ENCODE measurements around the gene PRSS27. TPM values are rescaled to one million over a fixed set of nuclear protein-coding genes. Genes with fewer than 3 reads are reported as not detected.

Gene PRSS27
- total and polyA plus RNA-seq, 2 donors (not counting 1 experiment from before 2014, with no cell fraction given): 2.1 to 2.4 TPM

- H3K79me2 ChIP-seq (ENCODE audit: control insufficient read depth, insufficient read depth, low read length): peaks cover 33% of the 10 kb centered on the region
- H3K36me3 ChIP-seq (replicated peaks in 1 of 2; ENCODE audit: control extremely low read depth in 1 of 2, control insufficient read depth in 1 of 2, extremely low read depth in 1 of 2, insufficient read depth in 2 of 2, low read length in 1 of 2): peaks cover 0 to 77% of the 10 kb centered on the region in 2 experiments
- no peak overlapping the region for H3K4me3 ChIP-seq (ENCODE audit: control extremely low read depth in 1 of 5, extremely low read depth in 1 of 5, insufficient read depth in 1 of 5, low read depth in 2 of 5, low read length in 4 of 5)
- no peak overlapping the region for H3K4me3 Mint-ChIP-seq
- no peaks in the 10 kb centered on the region for H3K27me3 ChIP-seq (replicated peaks in 1 of 4; ENCODE audit: control extremely low read depth in 1 of 4, control insufficient read depth in 3 of 4, insufficient read depth in 4 of 4, low read length in 3 of 4)
- peaks cover 87% of the 10 kb centered on the region for H4K20me1 ChIP-seq (ENCODE audit: control insufficient read depth, insufficient read depth, low read length, poor library complexity, severe bottlenecking)
- no peak overlapping the region for H3K9ac ChIP-seq (ENCODE audit: low read length)
- no peaks in the 10 kb centered on the region for H3K4me1 Mint-ChIP-seq
- no peaks in the 10 kb centered on the region for H3K27me3 Mint-ChIP-seq
- ChIA-PET CTCF (interaction anchor here (0.6 kb wide), 1 partner anchor 347 kb away, joined by 3 read pairs; no protein-coding TSS in a partner anchor), POLR2A (no interaction called here)
- no peak overlapping the region for H3K4me2 ChIP-seq (replicated peaks; ENCODE audit: low read depth, low read length, poor library complexity, severe bottlenecking)
- intact Hi-C loops (cut with micrococcal nuclease): no loop called here
- DNase-seq (no peak), ATAC-seq (ENCODE audit: low read depth) (no peak)
- H3K27ac Mint-ChIP-seq: no peak overlapping the region
- H3K4me1 ChIP-seq (ENCODE audit: control insufficient read depth in 2 of 2, insufficient read depth in 2 of 2, low read length in 2 of 2): no peaks in the 10 kb centered on the region
- no peak overlapping the region for H2AFZ ChIP-seq (ENCODE audit: insufficient read depth, low read depth, low read length, poor library complexity, severe bottlenecking)
- no peaks in the 10 kb centered on the region for H3K9me3 Mint-ChIP-seq (ENCODE audit: insufficient read depth)
- WGBS (ENCODE audit: insufficient coverage): 86% methylated on average over 33 of the region's 33 CpGs
- H3K9me3 ChIP-seq (ENCODE audit: control extremely low read depth in 1 of 3, control insufficient read depth in 2 of 3, insufficient read depth in 1 of 3, low read length in 2 of 3): no peaks in the 10 kb centered on the region
- TF ChIP-seq EZH2 (IDR thresholded peaks at IDR 0.05; ENCODE audit: borderline replicate concordance, insufficient read depth, low read depth, low read length, poor library complexity, severe bottlenecking) (no peak), CTCF (IDR thresholded peaks at IDR 0.05) (no peak)
- no peak overlapping the region for H3K27ac ChIP-seq (ENCODE audit: low read length in 2 of 2)
These were observed 15.7 kb downstream of the PRSS27 start for GRCh38 chr16:2704166-2704982.

Measured in B cell (primary cell).